Retinal pigment epithelial cell (primary cell): ENCODE results near the gene SPSB3.

ENCODE experiments used
- DNase-seq: peaks from one replicate; pipeline ENCODE4 v3.0.0-alpha.2; 2010; ENCODE audit warnings: low read depth
- H3K4me3 ChIP-seq: 2 replicates; pipeline ENCODE4 v1.5.1; 2011; ENCODE audit warnings: mild to moderate bottlenecking, low read length, control low read depth, moderate library complexity
- CTCF ChIP-seq: conservative IDR thresholded peaks from 2 replicates; pipeline ENCODE4 v1.5.1; 2011; ENCODE audit warnings: low read depth, low read length, control low read depth, inconsistent platforms

SPSB3 gene

GRCh38 chr16:1727651-1728624 is 54.4 kb downstream of the SPSB3 start:
- no peak for TF ChIP-seq CTCF
- H3K4me3 ChIP-seq = no peak overlapping the region
- no peak for DNase-seq
